GM21723 (cell line): ENCODE data around the gene FUCA1.
"Not testable (repeated sequence)": the region's sequence is repeated elsewhere in the genome, so short reads cannot be mapped to it uniquely, and the experiment has no call there.

Source experiments
- ATAC-seq: cut with Tn5 transposase; IDR thresholded peaks from one replicate; pipeline ENCODE4 v1.9.1; 2021; ENCODE audit warnings: mild to moderate bottlenecking, moderate library complexity; ENCODE audit not compliant: unreplicated experiment

FUCA1 gene

GRCh38 chr1:23896491-23896890, 28.4 kb upstream of the FUCA1 start:
- ATAC-seq: no peak

- no peak for ATAC-seq
These were observed 27.9 kb upstream of the FUCA1 start for GRCh38 chr1:23895993-23896392.

GRCh38 chr1:23895082-23895481, 27.0 kb upstream of the FUCA1 start:
- ATAC-seq: no peak

- peak; percentile 59 for ATAC-seq
These were observed 21.0 kb upstream of the FUCA1 start for GRCh38 chr1:23889074-23889473.

- no peak for ATAC-seq
These were observed 17.1 kb upstream of the FUCA1 start for GRCh38 chr1:23885222-23885621.

GRCh38 chr1:23882746-23883145, 14.7 kb upstream of the FUCA1 start:
- no peak for ATAC-seq

- ATAC-seq: no peak
These were observed 11.7 kb upstream of the FUCA1 start for GRCh38 chr1:23879809-23880208.

GRCh38 chr1:23878668-23879067, 10.6 kb upstream of the FUCA1 start:
- ATAC-seq: no peak

GRCh38 chr1:23875382-23875781, 7.3 kb upstream of the FUCA1 start:
- ATAC-seq: no peak

- no peak for ATAC-seq
These were observed 4.3 kb upstream of the FUCA1 start for GRCh38 chr1:23872421-23872820.

GRCh38 chr1:23869051-23869450, 961 bp upstream of the FUCA1 start:
- ATAC-seq: no peak

- ATAC-seq: peak; percentile 4
These were observed 497 bp upstream of the FUCA1 start for GRCh38 chr1:23868557-23869016.

- ATAC-seq: no peak
These were observed 572 bp downstream of the FUCA1 start for GRCh38 chr1:23867542-23867894.

GRCh38 chr1:23865543-23865930, 2.6 kb downstream of the FUCA1 start:
- no peak for ATAC-seq

GRCh38 chr1:23864801-23865542, 3.1 kb downstream of the FUCA1 start:
- no peak for ATAC-seq

- ATAC-seq: no peak
These were observed 5.5 kb downstream of the FUCA1 start for GRCh38 chr1:23862640-23863039.

- no peak for ATAC-seq
These were observed 13.5 kb downstream of the FUCA1 start for GRCh38 chr1:23854568-23854967.

- not testable (repeated sequence) for ATAC-seq
These were observed 15.0 kb downstream of the FUCA1 start for GRCh38 chr1:23853124-23853523.

GRCh38 chr1:23851406-23851805, 16.7 kb downstream of the FUCA1 start:
- ATAC-seq: not testable (repeated sequence)

GRCh38 chr1:23848673-23849616, 19.1 kb downstream of the FUCA1 start:
- ATAC-seq: no peak

- ATAC-seq: not testable (repeated sequence)
These were observed 20.5 kb downstream of the FUCA1 start for GRCh38 chr1:23847482-23848095.

- ATAC-seq: no peak
These were observed 22.9 kb downstream of the FUCA1 start for GRCh38 chr1:23845163-23845562.
